OCI-LY1 (cell line): ENCODE results near the gene ZDHHC14.

ENCODE experiments used
- H2AFZ ChIP-seq: fragments of 200-600 bp; sonication (generic), shearing (Covaris generic); 2 replicates; pipeline ENCODE4 v1.6.0; 2014; ENCODE audit warnings: antibody characterized with exemption, mild to moderate bottlenecking, low read length
- H3F3A ChIP-seq: fragments of 200-600 bp; sonication (generic), shearing (Covaris generic); 2 replicates; pipeline ENCODE4 v1.6.0; 2014; ENCODE audit warnings: mild to moderate bottlenecking, antibody characterized with exemption, low read length, moderate library complexity; ENCODE audit not compliant: insufficient read depth
- H3K27ac ChIP-seq: fragments of 200-600 bp; sonication (generic); 2 replicates; pipeline ENCODE4 v1.5.1; 2014; ENCODE audit warnings: low read length, mixed run types, mild to moderate bottlenecking, low read depth; ENCODE audit not compliant: poor library complexity, severe bottlenecking
- H3K27me3 ChIP-seq: fragments of 200-600 bp; sonication (generic); 2 replicates; pipeline ENCODE4 v1.6.0; 2014; ENCODE audit warnings: antibody characterized with exemption, mild to moderate bottlenecking, low read length, moderate library complexity; ENCODE audit not compliant: insufficient read depth
- H3K36me3 ChIP-seq: fragments of 200-600 bp; sonication (generic); 2 replicates; pipeline ENCODE4 v1.6.1; 2014; ENCODE audit warnings: mild to moderate bottlenecking, antibody characterized with exemption, low read length, moderate library complexity, mixed read lengths; ENCODE audit not compliant: insufficient read depth
- H3K4me1 ChIP-seq: fragments of 200-600 bp; sonication (generic); 2 replicates; pipeline ENCODE4 v1.5.1; 2014; ENCODE audit warnings: mild to moderate bottlenecking, low read length, moderate library complexity; ENCODE audit not compliant: insufficient read depth, severe bottlenecking
- H3K4me2 ChIP-seq: fragments of 200-600 bp; sonication (generic), shearing (Covaris generic); 2 replicates; pipeline ENCODE4 v1.6.1; 2014; ENCODE audit warnings: low read length
- H3K4me3 ChIP-seq: fragments of 200-600 bp; sonication (generic); 2 replicates; pipeline ENCODE4 v1.5.1; 2014; ENCODE audit warnings: low read length, low read depth, mild to moderate bottlenecking, mixed read lengths; ENCODE audit not compliant: poor library complexity, severe bottlenecking
- H3K79me2 ChIP-seq: fragments of 200-600 bp; shearing (Covaris generic); 2 replicates; pipeline ENCODE4 v1.6.1; 2016; ENCODE audit warnings: mixed run types, low read length, mixed read lengths; ENCODE audit not compliant: insufficient read depth
- H3K9ac ChIP-seq: fragments of 200-600 bp; sonication (generic), shearing (Covaris generic); 2 replicates; pipeline ENCODE4 v1.6.1; 2014; ENCODE audit warnings: mild to moderate bottlenecking, low read length, mixed read lengths
- H3K9me2 ChIP-seq: fragments of 200-600 bp; sonication (generic), shearing (Covaris generic); 2 replicates; pipeline ENCODE4 v1.6.1; 2014; ENCODE audit warnings: low read depth, mild to moderate bottlenecking, low read length, mixed read lengths
- H3K9me3 ChIP-seq: fragments of 200-600 bp; shearing (Covaris generic); 2 replicates; pipeline ENCODE4 v1.6.1; 2014; ENCODE audit warnings: low read length, mixed read lengths
- H4K20me1 ChIP-seq: fragments of 200-600 bp; sonication (generic), shearing (Covaris generic); 2 replicates; pipeline ENCODE4 v1.6.0; 2016; ENCODE audit warnings: mild to moderate bottlenecking, low read length; ENCODE audit not compliant: insufficient read depth
- EZH2 ChIP-seq: fragments of 200-600 bp; sonication (generic), shearing (Covaris generic); IDR thresholded peaks from 2 replicates; pipeline ENCODE4 v1.8.0; 2017; ENCODE audit warnings: borderline replicate concordance, mixed run types, mild to moderate bottlenecking, antibody characterized with exemption, low read length, moderate library complexity, mixed read lengths
- TF ChIP-seq, protein P1 (sequence below): fragments of 200-600 bp; sonication (generic), shearing (Covaris generic); IDR thresholded peaks from 2 replicates; pipeline ENCODE4 v1.5.1; 2017; ENCODE audit warnings: mild to moderate bottlenecking, antibody characterized with exemption, low read length, moderate library complexity, mixed read lengths

ZDHHC14 gene

DNA sequence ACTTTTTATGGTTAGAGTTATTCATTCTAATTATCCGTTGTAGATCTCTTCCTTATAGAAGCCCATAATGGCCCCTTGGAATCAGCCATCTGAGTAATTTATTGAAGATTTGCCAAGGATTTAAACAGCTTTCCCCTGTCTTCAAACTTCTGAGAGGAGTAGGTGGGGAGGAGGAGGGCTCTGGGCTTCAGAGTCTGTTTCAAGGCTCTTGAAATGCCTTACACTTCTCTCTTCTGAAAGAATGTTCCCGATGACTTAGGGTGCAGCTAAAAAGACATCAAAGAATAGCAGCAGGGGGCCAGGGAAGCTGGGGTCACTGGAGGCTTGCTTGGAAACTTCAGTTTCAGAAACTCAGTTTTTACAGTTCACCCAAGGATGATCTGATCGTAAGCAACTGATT is 165.3 kb downstream of the ZDHHC14 start:
- Histone ChIP-seq H3K9ac (no peak overlapping the region), H3K79me2 (no peaks in the 10 kb centered on the region), H3K4me2 (no peak overlapping the region), H3K27me3 (no peaks in the 10 kb centered on the region), H2AFZ (no peak overlapping the region), H3K4me1 (no peaks in the 10 kb centered on the region), H3K36me3 (no peaks in the 10 kb centered on the region), H3K9me2 (no peaks in the 10 kb centered on the region), H3K27ac (no peak overlapping the region), H4K20me1 (no peaks in the 10 kb centered on the region), H3F3A (no peaks in the 10 kb centered on the region), H3K9me3 (no peaks in the 10 kb centered on the region), H3K4me3 (no peak overlapping the region)
- no peak for TF ChIP-seq EZH2

DNA sequence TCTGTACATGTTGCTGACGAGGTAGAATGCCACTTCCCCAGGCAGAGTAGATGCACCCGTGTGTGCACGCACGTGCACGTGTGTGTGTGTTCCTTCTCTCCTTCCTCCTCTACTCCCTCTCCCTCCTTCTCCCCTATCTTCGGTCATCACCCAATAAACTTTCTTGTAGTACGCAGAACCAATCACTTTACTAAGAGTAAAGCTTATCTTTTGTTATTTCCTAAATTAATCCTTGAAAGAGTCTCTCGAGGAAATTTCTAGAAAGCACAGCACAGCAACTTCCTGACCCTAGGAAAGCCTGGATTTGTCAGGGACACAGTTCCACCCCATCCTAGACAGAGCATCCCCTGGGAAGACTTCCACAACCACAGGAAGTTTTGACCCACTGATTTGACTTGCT is 166.1 kb downstream of the ZDHHC14 start:
- TF ChIP-seq, protein P1, sequence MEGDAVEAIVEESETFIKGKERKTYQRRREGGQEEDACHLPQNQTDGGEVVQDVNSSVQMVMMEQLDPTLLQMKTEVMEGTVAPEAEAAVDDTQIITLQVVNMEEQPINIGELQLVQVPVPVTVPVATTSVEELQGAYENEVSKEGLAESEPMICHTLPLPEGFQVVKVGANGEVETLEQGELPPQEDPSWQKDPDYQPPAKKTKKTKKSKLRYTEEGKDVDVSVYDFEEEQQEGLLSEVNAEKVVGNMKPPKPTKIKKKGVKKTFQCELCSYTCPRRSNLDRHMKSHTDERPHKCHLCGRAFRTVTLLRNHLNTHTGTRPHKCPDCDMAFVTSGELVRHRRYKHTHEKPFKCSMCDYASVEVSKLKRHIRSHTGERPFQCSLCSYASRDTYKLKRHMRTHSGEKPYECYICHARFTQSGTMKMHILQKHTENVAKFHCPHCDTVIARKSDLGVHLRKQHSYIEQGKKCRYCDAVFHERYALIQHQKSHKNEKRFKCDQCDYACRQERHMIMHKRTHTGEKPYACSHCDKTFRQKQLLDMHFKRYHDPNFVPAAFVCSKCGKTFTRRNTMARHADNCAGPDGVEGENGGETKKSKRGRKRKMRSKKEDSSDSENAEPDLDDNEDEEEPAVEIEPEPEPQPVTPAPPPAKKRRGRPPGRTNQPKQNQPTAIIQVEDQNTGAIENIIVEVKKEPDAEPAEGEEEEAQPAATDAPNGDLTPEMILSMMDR = no peak
- no peak for TF ChIP-seq EZH2
- Histone ChIP-seq H3K27ac (no peak overlapping the region), H3K9me2 (no peaks in the 10 kb centered on the region), H3K79me2 (no peaks in the 10 kb centered on the region), H3K36me3 (no peaks in the 10 kb centered on the region), H3K9ac (no peak overlapping the region), H3K27me3 (no peaks in the 10 kb centered on the region), H3K4me3 (no peak overlapping the region), H3K4me2 (no peak overlapping the region), H2AFZ (no peak overlapping the region), H3K9me3 (no peaks in the 10 kb centered on the region), H4K20me1 (no peaks in the 10 kb centered on the region), H3F3A (no peaks in the 10 kb centered on the region), H3K4me1 (no peaks in the 10 kb centered on the region)

DNA sequence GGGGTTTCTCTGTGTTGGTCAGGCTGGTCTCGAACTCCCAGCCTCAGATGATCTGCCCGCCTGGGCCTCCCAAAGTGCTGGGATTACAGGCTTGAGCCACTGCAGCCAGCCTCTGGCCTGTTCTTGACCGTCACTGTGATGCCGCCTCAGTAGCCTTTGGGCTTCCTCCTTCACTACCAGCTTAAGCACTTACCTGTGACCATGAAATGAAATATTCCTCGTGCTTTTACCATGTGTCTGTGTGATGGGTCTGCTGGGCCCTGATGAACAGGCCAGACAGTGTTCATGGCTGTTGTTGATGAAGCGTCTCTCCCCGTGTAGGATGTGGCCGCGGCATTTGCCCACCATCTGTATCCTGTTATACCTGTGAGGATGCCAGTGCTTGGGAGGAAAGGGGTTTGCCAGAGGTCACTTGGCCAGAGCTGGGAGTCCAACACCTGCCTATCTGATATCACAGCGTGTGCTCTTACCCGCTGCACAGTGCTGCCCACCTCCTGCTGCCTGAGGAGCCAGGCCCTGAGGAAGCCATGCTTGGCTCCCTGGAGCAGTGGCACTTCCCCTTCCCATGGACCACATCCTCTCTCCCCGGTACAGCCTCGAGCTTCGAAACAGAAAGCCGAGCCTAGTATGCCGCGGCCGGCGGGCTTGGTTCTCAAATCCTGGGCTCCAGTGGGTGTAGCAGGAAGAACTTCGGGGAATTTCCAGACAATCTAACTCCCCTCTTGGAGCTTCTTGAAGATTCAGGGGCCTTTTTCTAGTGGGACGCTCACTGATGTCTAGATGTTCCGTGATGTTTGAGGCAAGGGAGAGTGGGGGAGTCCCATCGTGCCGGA is 167.9 kb downstream of the ZDHHC14 start:
- H3K4me1 ChIP-seq = no peaks in the 10 kb centered on the region

More for the DNA sequence above, 167.9 kb downstream of the ZDHHC14 start:
- Histone ChIP-seq H3K9ac (no peak overlapping the region), H3K27ac (no peak overlapping the region), H2AFZ (no peak overlapping the region), H3K9me3 (no peaks in the 10 kb centered on the region), H3K79me2 (no peaks in the 10 kb centered on the region), H3K27me3 (no peaks in the 10 kb centered on the region), H3K36me3 (no peaks in the 10 kb centered on the region), H3K9me2 (no peaks in the 10 kb centered on the region), H4K20me1 (no peaks in the 10 kb centered on the region), H3K4me2 (no peak overlapping the region), H3F3A (no peaks in the 10 kb centered on the region), H3K4me3 (no peak overlapping the region)
- no peak for TF ChIP-seq EZH2
- TF ChIP-seq, protein P1 = no peak
